Naive thymus-derived CD8-positive, alpha-beta T cell (primary cell): ENCODE measurements around the gene KCTD16. TPM values are rescaled to one million over a fixed set of nuclear protein-coding genes. Genes with fewer than 3 reads are reported as not detected.

Experiments
- ATAC-seq, 2 donors: fragments of 150-1000 bp; cut with Tn5 transposase in 1 of 2; sonication (Bioruptor Pico), chemical (Tn5 transposase) in 1 of 2; 1 replicate in 1 of 2; 2 replicates in 1 of 2; pipeline ENCODE4 v1.10.0; 2021; ENCODE audit warnings: mild to moderate bottlenecking in 2 of 2, moderate library complexity in 2 of 2
- POLR2A ChIA-PET: fragments of 350-600 bp; sonication (Branson Sonifier 250); formaldehyde crosslinking; loops from one replicate; lab custom pipeline; 2021; ENCODE audit warnings: antibody characterized with exemption; lab: Charles Lee
- DNase-seq, 10 donors: peaks; one replicate each; pipeline versions ENCODE4 v3.0.0 to v3.0.0-alpha.2; 2020 to 2022
- H3K27ac Mint-ChIP-seq, 10 donors: one replicate each; pipeline ENCODE4 v1.8.0; 2020 to 2022; ENCODE audit warnings: mild to moderate bottlenecking in 10 of 10, mixed read lengths in 10 of 10, moderate library complexity in 4 of 10, inconsistent platforms in 1 of 10
- H3K27me3 Mint-ChIP-seq, 5 donors: one replicate each; pipeline ENCODE4 v1.8.0; 2021 to 2022; ENCODE audit warnings: mixed read lengths in 5 of 5
- H3K36me3 Mint-ChIP-seq, 3 donors: one replicate each; pipeline ENCODE4 v1.8.0; 2020 to 2022; ENCODE audit warnings: mixed read lengths in 3 of 3, mild to moderate bottlenecking in 2 of 3, inconsistent platforms in 1 of 3
- H3K4me1 Mint-ChIP-seq, 4 donors: one replicate each; pipeline ENCODE4 v1.8.0; 2021 to 2022; ENCODE audit warnings: mixed read lengths in 4 of 4
- H3K4me3 Mint-ChIP-seq, 10 donors: one replicate each; pipeline ENCODE4 v1.8.0; 2020 to 2022; ENCODE audit warnings: mild to moderate bottlenecking in 10 of 10, mixed read lengths in 10 of 10, moderate library complexity in 6 of 10, inconsistent platforms in 1 of 10
- H3K9me3 Mint-ChIP-seq, 9 donors: one replicate each; pipeline ENCODE4 v1.8.0; 2020 to 2022; ENCODE audit warnings: mixed read lengths in 9 of 9, mild to moderate bottlenecking in 3 of 9, inconsistent platforms in 1 of 9, moderate library complexity in 1 of 9
- polyA plus RNA-seq, 3 donors: library from polyadenylated mRNA; unstranded; fragments of 300-500 nt; fragmentation: Illumina TruSeq; gene quantifications; one replicate each; pipeline ENCODE4 v1.2.3, GENCODE V29; 2021
- total RNA-seq, 8 experiments: library from RNA in 2 of 8; stranded (reverse) in 2 of 8; gene quantifications; one replicate each; pipeline ENCODE4 v1.2.3 and lab custom pipeline; 2021 to 2026

The KCTD16 gene
- total and polyA plus RNA-seq, 5 experiments from 2014 or later, result 0.13 to 0.27 TPM; not detected in 3

- H3K27me3 Mint-ChIP-seq, result no peaks in the 10 kb centered on the region
- no peak overlapping the region for H3K4me3 Mint-ChIP-seq
- peaks cover 0 to 5% (median 0%) of the 10 kb centered on the region in 3 donors for H3K36me3 Mint-ChIP-seq
- DNase-seq (no peak), ATAC-seq (no peak)
- H3K27ac Mint-ChIP-seq, result no peak overlapping the region
- H3K4me1 Mint-ChIP-seq, result no peaks in the 10 kb centered on the region
- peaks cover 0 to 26% (median 4%) of the 10 kb centered on the region in 9 donors for H3K9me3 Mint-ChIP-seq
- POLR2A ChIA-PET, result no interaction called here
Observed at GRCh38 chr5:144469106-144469505, 298.4 kb downstream of the KCTD16 start.

DNA sequence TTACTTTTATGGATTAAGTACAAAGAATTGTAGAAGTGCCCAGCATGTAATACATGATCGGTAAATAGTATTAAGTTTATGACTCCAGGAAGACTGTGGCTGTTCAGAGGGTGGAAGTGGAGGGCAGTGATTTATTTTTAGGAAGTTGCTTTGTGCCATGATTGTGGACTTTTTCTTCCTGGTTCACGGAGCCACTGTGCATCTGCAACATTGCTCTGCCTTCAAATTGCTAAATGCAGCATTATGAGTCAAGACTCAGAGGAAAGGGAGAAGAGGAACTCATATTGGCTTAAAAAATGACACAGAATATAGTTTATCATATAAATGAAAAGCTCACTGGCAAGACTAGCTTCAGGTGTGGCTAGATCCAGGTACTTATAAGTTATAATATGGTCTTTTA lies 301.5 kb downstream of the KCTD16 start:
- Mint-ChIP-seq H3K36me3 (peaks cover 0 to 5% (median 0%) of the 10 kb centered on the region in 3 donors), H3K9me3 (peaks cover 0 to 12% (median 2%) of the 10 kb centered on the region in 9 donors), H3K4me1 (no peaks in the 10 kb centered on the region), H3K4me3 (no peak overlapping the region), H3K27ac (no peak overlapping the region), H3K27me3 (peaks cover 0 to 1% (median 0%) of the 10 kb centered on the region in 5 donors)
- POLR2A ChIA-PET, result no interaction called here
- no peak for DNase-seq
- no peak for ATAC-seq

- Mint-ChIP-seq H3K27me3 (peaks cover 0 to 1% (median 0%) of the 10 kb centered on the region in 5 donors), H3K36me3 (no peaks in the 10 kb centered on the region), H3K4me1 (no peaks in the 10 kb centered on the region), H3K4me3 (no peak overlapping the region), H3K9me3 (peaks cover 0 to 2% (median 0%) of the 10 kb centered on the region in 9 donors), H3K27ac (no peak overlapping the region)
- POLR2A ChIA-PET, result no interaction called here
- no peak for DNase-seq
- no peak for ATAC-seq
Observed at GRCh38 chr5:144473650-144474049, 303.0 kb downstream of the KCTD16 start.

GRCh38 chr5:144478565-144478964 lies 307.9 kb downstream of the KCTD16 start:
- POLR2A ChIA-PET, result no interaction called here
- no peak for DNase-seq
- H3K4me1 Mint-ChIP-seq, result no peaks in the 10 kb centered on the region
- no peaks in the 10 kb centered on the region for H3K36me3 Mint-ChIP-seq
- H3K27me3 Mint-ChIP-seq, result peaks cover 0 to 1% (median 0%) of the 10 kb centered on the region in 5 donors
- H3K27ac Mint-ChIP-seq, result no peak overlapping the region
- no peak for ATAC-seq
- peaks cover 0 to 5% (median 0%) of the 10 kb centered on the region in 9 donors for H3K9me3 Mint-ChIP-seq
- no peak overlapping the region for H3K4me3 Mint-ChIP-seq

GRCh38 chr5:144481861-144482260 lies 311.2 kb downstream of the KCTD16 start:
- POLR2A ChIA-PET, result no interaction called here
- H3K4me1 Mint-ChIP-seq, result no peaks in the 10 kb centered on the region
- DNase-seq, result no peak
- no peaks in the 10 kb centered on the region for H3K27me3 Mint-ChIP-seq
- no peak overlapping the region for H3K27ac Mint-ChIP-seq
- H3K9me3 Mint-ChIP-seq, result peaks cover 0 to 5% (median 2%) of the 10 kb centered on the region in 9 donors
- no peak overlapping the region for H3K4me3 Mint-ChIP-seq
- no peak for ATAC-seq
- no peaks in the 10 kb centered on the region for H3K36me3 Mint-ChIP-seq

DNA sequence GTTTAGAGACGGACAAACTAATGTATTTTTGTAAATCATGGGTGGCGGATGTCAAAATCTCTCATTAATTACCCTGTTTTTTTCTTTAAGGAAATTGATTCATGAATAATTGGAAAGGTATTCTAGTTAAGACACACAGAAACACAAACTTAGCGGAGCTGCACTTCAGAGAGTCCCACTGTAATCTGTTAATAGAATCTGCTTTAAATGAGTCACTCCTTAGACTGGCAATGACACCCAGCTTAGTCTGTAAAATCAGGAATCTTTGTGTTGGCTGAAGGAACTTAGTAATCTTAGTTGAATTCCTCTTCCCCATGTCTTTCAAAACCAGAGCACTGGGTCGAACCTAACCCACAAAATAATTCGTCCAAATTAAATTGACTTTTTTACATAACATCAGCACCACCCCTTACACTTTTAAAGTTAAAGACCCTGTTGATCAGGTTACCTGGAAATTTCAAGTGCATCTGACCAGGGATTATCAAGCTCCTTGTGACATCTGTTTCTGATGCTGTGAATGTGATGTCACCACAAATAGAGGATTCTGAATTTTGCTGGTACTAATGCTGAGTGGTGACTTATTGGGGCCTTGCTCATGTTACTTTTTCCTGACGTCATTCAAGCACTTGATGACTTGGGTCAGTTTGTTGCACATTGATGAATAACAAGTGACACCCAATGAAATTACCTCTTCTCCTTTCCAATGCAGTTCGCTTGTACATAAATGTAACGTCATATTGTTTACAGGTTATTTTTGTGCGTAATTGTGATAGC lies 313.6 kb downstream of the KCTD16 start:
- ATAC-seq, result no peak
- peaks cover 0 to 15% (median 5%) of the 10 kb centered on the region in 9 donors for H3K9me3 Mint-ChIP-seq
- no peak for DNase-seq
- no peaks in the 10 kb centered on the region for H3K4me1 Mint-ChIP-seq
- no peaks in the 10 kb centered on the region for H3K36me3 Mint-ChIP-seq
- H3K4me3 Mint-ChIP-seq, result no peak overlapping the region
- no peaks in the 10 kb centered on the region for H3K27me3 Mint-ChIP-seq
- POLR2A ChIA-PET, result no interaction called here
- H3K27ac Mint-ChIP-seq, result no peak overlapping the region

- ATAC-seq (no peak), DNase-seq (no peak)
- POLR2A ChIA-PET, result no interaction called here
- Mint-ChIP-seq H3K9me3 (peaks cover 0 to 20% (median 9%) of the 10 kb centered on the region in 9 donors), H3K4me1 (no peaks in the 10 kb centered on the region), H3K36me3 (no peaks in the 10 kb centered on the region), H3K27ac (no peak overlapping the region), H3K27me3 (no peaks in the 10 kb centered on the region), H3K4me3 (no peak overlapping the region)
Observed at GRCh38 chr5:144485540-144485939, 314.9 kb downstream of the KCTD16 start.

- H3K4me3 Mint-ChIP-seq, result no peak overlapping the region
- no peaks in the 10 kb centered on the region for H3K27me3 Mint-ChIP-seq
- no peak for ATAC-seq
- POLR2A ChIA-PET, result no interaction called here
- peaks cover 0 to 34% (median 11%) of the 10 kb centered on the region in 9 donors for H3K9me3 Mint-ChIP-seq
- H3K4me1 Mint-ChIP-seq, result no peaks in the 10 kb centered on the region
- no peak overlapping the region for H3K27ac Mint-ChIP-seq
- H3K36me3 Mint-ChIP-seq, result no peaks in the 10 kb centered on the region
- DNase-seq, result no peak
Observed at GRCh38 chr5:144487207-144487606, 316.5 kb downstream of the KCTD16 start.

- no peak for ATAC-seq
- no peak overlapping the region for H3K4me3 Mint-ChIP-seq
Observed at GRCh38 chr5:144487761-144488160, 317.1 kb downstream of the KCTD16 start.

GRCh38 chr5:144503123-144503522 lies 332.4 kb downstream of the KCTD16 start:
- Mint-ChIP-seq H3K36me3 (no peaks in the 10 kb centered on the region), H3K27ac (no peak overlapping the region), H3K4me3 (no peak overlapping the region), H3K9me3 (peaks cover 3 to 27% (median 12%) of the 10 kb centered on the region in 9 donors), H3K27me3 (no peaks in the 10 kb centered on the region), H3K4me1 (no peaks in the 10 kb centered on the region)
- POLR2A ChIA-PET, result no interaction called here
- DNase-seq, result no peak
- no peak for ATAC-seq

More at GRCh38 chr5:144487761-144488160, 317.1 kb downstream of the KCTD16 start:
- Mint-ChIP-seq H3K27ac (no peak overlapping the region), H3K4me1 (no peaks in the 10 kb centered on the region), H3K36me3 (no peaks in the 10 kb centered on the region), H3K9me3 (peaks cover 0 to 39% (median 11%) of the 10 kb centered on the region in 9 donors), H3K27me3 (no peaks in the 10 kb centered on the region)
- no peak for DNase-seq
- POLR2A ChIA-PET, result no interaction called here

GRCh38 chr5:144504929-144505577 lies 334.4 kb downstream of the KCTD16 start:
- H3K27me3 Mint-ChIP-seq, result no peaks in the 10 kb centered on the region
- no peak for DNase-seq
- peaks cover 0 to 13% (median 9%) of the 10 kb centered on the region in 9 donors for H3K9me3 Mint-ChIP-seq
- H3K4me3 Mint-ChIP-seq, result no peak overlapping the region
- no peaks in the 10 kb centered on the region for H3K4me1 Mint-ChIP-seq
- POLR2A ChIA-PET, result no interaction called here
- H3K36me3 Mint-ChIP-seq, result no peaks in the 10 kb centered on the region
- no peak overlapping the region for H3K27ac Mint-ChIP-seq
- no peak for ATAC-seq

- no peak for ATAC-seq
- H3K4me3 Mint-ChIP-seq, result no peak overlapping the region
- H3K4me1 Mint-ChIP-seq, result no peaks in the 10 kb centered on the region
- H3K36me3 Mint-ChIP-seq, result no peaks in the 10 kb centered on the region
- H3K27me3 Mint-ChIP-seq, result no peaks in the 10 kb centered on the region
- no peak for DNase-seq
- POLR2A ChIA-PET, result no interaction called here
- no peak overlapping the region for H3K27ac Mint-ChIP-seq
- peaks cover 0 to 20% (median 8%) of the 10 kb centered on the region in 9 donors for H3K9me3 Mint-ChIP-seq
Observed at GRCh38 chr5:144510845-144511579, 340.3 kb downstream of the KCTD16 start.

- Mint-ChIP-seq H3K27ac (no peak overlapping the region), H3K36me3 (no peaks in the 10 kb centered on the region), H3K9me3 (peaks cover 0 to 20% (median 8%) of the 10 kb centered on the region in 9 donors), H3K27me3 (no peaks in the 10 kb centered on the region), H3K4me1 (no peaks in the 10 kb centered on the region), H3K4me3 (no peak overlapping the region)
- ATAC-seq (no peak), DNase-seq (no peak)
- POLR2A ChIA-PET, result no interaction called here
Observed at GRCh38 chr5:144511580-144512072, 341.0 kb downstream of the KCTD16 start.
